GM04503 (cell line): Measurements from ENCODE around the gene ERICH6.

Source experiments
- DNase-seq: peaks from one replicate; pipeline ENCODE4 v3.0.0-alpha.2; 2012; ENCODE audit warnings: low read depth

The ERICH6 gene

DNA sequence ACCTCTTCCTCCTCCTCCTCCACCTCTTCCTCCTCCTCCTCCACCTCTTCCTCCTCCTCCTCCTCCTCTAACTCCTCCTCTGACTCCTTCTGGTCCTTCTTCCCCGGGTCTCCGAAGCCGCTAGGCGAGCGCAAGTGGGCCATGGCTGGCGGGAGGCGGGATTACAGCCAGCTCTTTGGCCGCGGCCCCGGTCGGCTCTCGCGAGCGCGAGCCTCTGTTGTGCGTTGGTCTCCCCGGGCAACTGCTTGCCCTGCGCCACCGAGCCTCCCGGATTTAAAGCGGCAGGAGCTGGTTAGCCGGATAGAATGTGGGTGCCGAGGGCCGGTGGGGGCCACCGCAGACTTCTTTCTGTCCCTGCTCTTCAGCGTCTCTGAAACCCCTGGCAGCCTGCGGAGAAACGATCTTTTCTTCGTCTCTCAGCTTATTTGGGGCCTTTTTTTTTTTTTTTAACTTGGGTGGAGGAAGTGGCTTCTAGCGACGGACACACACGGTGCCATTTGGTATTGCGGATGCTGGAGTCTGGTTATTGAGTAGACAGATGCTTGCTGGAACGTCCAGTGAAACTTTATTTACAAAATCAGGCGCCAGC, at the start of gene ERICH6:
Gene ERICH6 (minus strand): TSS at position 165 of the 589 bp plus-strand sequence. CDS start 22 bp downstream, at position 143.
- peak; percentile 51 for DNase-seq

DNA sequence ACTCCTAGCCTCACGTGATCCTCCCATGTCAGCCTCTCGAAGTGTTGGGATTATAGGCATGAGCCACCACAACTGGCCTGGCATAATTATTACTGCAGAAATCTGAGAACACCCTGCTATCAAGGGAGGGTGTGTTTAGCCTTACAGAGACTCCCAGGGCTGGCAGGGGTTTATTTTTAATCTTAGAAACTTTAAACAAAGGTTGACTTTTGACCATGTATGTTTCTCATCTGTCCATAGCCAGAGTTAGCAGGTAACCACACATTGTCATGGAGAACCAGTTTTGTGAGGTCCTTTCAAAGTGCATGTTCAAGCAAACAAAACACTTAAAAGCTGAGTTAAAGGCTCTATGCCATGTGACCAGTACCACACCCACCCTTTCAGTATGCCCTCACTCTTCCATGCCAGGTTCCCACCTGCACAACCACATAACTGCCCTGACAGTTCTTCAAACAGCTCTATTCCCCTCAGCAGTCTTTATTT, 48.1 kb upstream of the ERICH6 start:
- DNase-seq = no peak

DNA sequence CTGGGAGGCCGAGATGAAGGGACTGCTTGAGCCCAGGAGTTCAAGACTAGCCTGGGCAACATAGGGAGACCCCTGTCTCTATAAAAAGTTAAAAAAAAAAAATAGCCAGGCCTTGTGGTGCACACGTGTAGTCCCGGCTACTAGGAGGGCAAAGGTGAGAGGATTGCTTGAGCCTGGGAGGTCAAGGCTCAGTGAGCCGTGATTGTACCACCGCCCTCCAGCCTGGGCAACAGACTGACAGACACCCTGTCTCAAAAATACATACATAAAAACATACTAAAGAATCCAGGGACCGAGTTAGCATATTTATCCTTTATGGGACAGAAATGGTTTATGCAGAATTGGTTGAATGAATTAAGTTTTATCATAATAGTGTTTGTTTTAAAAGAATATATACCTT, 45.5 kb upstream of the ERICH6 start:
- DNase-seq = no peak

GRCh38 chr3:150748684-150749047, 44.9 kb upstream of the ERICH6 start:
- DNase-seq = no peak

GRCh38 chr3:150747886-150748683, 44.4 kb upstream of the ERICH6 start:
- DNase-seq = no peak

- no peak for DNase-seq
These were observed 43.3 kb upstream of the ERICH6 start for GRCh38 chr3:150746791-150747590.

DNA sequence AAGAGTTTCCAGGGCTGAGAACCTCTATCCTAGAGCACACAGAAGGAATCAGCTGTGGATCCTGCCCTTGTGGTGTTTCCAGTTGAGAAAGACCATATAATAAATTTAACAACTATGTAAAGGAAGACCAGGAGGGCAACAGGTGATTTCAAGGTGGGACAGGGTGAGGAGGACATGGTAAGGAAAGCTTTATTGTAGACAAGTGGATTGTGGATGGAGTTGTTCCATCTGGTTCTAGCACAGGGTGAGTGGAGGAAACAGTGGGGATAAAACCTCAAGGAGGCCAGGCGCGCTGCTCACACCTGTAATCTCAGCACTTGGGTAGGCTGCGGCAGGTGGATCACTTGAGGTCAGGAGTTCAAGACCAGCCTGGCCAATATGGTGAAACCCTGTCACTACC, 42.1 kb upstream of the ERICH6 start:
- DNase-seq = no peak

DNA sequence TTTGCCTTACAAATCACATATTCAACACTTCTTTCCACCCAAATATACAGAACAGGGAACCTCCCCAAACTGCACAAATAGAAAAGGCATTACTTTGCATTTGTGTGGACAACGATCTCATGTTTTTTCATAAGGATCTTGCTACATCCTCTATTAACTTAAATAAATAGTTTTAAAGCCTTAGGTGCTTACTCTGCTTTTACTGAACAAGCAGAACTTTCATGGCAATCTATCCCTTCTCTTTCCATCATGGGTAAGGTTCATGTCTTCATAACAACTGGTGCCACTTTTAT, 41.1 kb upstream of the ERICH6 start:
- no peak for DNase-seq

- DNase-seq = no peak
These were observed 40.6 kb upstream of the ERICH6 start for GRCh38 chr3:150744041-150744918.

DNA sequence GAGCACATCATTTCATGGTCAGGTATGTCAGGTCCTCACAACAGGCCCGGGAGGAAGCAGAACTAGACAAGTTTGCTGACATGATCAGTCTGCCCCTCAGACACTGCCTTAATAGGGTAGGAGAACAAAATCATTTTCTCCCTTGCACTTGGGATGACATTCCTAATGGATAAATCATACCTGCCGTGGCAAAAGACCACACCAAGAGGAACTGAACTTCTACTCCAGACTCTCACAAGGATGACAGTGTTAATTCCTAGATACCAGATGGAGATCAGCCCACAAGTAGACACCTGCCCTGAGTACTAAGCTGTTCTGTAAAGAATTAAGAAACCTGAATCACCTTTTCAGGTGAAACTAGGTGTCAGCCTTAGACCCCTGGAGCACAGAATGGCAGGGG, 39.8 kb upstream of the ERICH6 start:
- DNase-seq = no peak

DNA sequence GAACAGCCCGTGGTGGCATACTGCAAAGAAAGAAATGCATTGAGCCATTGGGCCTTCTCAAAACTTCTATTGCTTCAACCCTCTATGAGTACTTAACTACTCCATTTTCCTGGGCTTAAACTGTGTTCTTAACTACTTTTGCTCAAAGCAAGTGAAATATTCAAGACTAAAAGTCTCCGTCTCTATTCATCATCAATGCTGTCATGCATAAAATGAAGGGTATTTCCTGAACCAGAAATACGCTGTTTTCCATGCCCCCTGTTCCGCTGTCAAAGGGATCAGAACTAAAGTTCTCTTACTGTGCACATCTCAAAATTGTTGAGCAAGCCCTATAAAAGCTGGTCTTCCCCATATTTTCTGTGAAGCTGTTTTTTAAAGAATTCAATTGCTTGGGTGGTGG, 39.0 kb upstream of the ERICH6 start:
- no peak for DNase-seq

GRCh38 chr3:150742141-150742523, 38.4 kb upstream of the ERICH6 start:
- no peak for DNase-seq

DNA sequence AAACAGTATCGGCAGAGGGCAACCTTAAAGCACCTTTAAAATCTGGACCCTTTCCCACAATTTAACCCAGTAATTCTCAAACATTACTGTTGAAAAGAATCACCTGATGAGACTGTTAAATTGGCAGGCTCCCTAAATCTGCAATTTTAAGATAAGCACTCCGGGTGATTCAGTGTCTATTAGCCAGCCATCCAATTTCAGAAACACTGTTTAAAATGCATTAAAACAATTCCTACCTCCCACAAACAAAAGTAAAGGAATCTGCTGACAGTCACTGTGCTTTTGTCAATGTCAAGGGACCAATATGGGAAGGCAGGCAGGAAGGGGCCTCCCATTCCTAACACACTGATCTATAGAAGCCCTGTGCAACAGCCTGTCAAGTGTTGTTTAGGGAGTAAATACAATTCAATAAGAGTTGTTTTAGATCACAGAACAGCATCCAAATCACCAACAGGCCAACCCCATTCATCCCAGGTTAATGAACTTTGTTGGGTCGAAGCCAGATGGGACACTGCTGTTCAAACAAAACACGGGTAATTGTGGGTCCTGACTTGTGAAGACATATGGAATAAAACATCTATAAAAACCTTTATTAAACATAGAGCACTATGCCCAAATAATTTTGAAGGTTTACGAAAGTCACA, 37.9 kb upstream of the ERICH6 start:
- DNase-seq = no peak

GRCh38 chr3:150740733-150741496, 37.2 kb upstream of the ERICH6 start:
- no peak for DNase-seq

DNA sequence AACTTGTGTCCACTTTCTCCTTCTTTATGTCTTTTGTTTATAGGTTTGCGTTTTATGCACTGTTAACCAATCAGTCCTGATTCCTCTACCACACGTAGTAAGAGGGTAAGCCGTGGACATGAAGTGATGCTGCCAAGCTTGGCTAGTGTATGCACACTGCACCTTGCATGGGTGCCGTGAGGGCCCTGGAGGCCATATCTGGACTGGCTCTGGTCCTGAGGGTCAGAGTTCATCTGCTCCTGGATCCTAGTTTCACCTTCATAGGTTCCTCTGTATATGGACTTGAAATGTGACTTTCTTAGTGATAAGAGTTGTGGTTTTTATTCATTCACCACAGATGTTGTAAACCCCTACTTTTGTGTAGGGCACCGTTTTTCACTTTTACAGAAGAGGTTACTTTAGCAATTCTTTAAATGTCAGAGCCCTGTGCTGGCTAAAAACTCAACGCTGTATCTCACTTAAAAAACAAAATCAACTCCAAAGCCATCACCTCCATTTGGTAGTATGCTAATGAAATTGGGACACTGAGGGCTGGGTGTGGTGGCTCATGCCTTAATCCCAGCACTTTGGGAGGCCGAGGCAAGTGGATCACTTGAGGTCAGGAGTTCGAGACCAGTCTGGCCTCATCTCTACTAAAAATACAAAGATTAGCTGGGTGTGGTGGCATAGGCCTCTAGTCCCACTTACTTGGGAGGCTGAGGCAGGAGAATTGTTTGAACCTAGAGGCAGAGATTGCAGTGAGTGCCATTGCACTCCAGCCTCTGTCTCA, 36.3 kb upstream of the ERICH6 start:
- DNase-seq = no peak

DNA sequence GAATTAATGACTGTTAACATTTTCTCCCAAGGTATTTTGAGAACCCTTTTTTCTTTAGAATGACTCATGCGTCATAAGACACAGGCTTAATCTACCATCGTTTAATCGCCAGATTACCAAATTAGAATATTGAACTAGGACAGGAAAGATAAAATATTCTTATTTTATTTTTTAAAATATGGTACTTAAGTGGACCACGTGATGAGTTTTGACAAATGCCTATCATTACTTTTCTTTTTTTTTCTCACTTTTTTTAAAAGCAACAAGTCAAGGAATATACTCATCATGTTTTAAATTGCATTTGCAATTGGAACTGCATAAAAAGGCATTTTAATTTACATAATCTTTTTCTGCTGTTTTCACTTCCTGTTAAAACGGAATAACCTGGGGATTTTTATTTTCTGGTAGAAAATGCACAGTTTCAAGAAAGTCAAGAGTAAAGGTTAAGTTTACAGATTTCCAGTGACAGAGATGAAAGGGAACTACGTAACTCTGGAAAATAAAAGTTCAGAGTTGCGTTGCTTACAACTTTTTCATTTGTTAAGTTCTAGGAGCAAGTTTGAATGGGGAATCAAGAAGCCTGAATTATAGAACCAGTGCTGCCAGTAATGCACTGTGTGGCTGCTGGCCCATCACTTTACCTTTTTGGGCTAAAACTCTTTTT, 35.6 kb upstream of the ERICH6 start:
- DNase-seq = no peak

DNA sequence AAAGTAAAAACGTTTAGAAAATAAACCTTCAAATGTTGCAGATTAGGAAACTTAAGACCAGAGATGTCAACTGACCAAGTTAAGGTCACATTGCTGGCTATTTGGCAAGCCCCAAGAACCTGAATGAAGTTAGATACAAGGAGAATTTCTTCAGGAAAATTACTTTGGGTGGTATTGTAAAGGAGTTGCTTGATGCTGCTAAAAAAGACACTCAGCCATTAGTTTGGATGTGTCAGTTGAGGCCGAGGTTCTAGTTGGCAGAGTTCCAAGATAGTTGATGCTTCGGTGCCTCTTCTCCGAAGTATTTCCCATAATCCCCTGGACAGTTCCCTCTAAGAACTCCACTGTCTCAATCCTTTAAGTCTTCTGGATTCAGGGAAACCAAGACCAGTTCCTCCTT, 35.0 kb upstream of the ERICH6 start:
- no peak for DNase-seq

- DNase-seq = no peak
These were observed 34.4 kb upstream of the ERICH6 start for GRCh38 chr3:150737874-150738679.
